ENCODE measurements around the gene TRIM13. TPM values are rescaled to one million over a fixed set of nuclear protein-coding genes. Genes with fewer than 3 reads are reported as not detected.
A peak's percentile ranks its signal among the peaks of the same experiment; 100 is the strongest.

The TRIM13 gene
- total and polyA plus RNA-seq, 4 experiments from 2014 or later: 13.4 to 32.4 (median 23.3) TPM

GRCh38 chr13:49996161-49996915, 504 bp upstream of the TRIM13 start:
- DNase-seq: peak; percentile 83 to 85 (median 84)
- peak overlapping the region; percentile 67 to 85 (median 78) for H3K4me3 Mint-ChIP-seq
- Histone ChIP-seq H3K9me3 (ENCODE audit: control insufficient read depth in 1 of 2, low read length in 2 of 2) (no peaks in the 10 kb centered on the region), H3K27ac (ENCODE audit: low read depth, low read length) (peak overlapping the region; percentile 52), H3K36me3 (ENCODE audit: insufficient read depth, low read length) (peaks cover 15% of the 10 kb centered on the region), H3K4me3 (ENCODE audit: low read length in 2 of 2) (peak overlapping the region; percentile 45 to 62), H3K4me1 (ENCODE audit: insufficient read depth, low read length) (peaks cover 51% of the 10 kb centered on the region), H3K27me3 (ENCODE audit: insufficient read depth, low read length) (no peaks in the 10 kb centered on the region)
- POLR2A ChIA-PET (ENCODE audit: partially characterized antibody): interaction anchor here (0.8 to 5.6 kb wide), 31 partner anchors 8 to 919 kb away, joined by 3 to 219 read pairs (median 9); partner anchors contain the start of genes CAB39L, KCNRG, KPNA3 and RNASEH2B
- intact Hi-C loops (cut with micrococcal nuclease): loop anchor here (1.0 to 10.0 kb wide), 9 partner anchors 20 to 1586 kb away; partner anchors contain the start of genes FNDC3A and WDFY2
- peak overlapping the region; percentile 42 to 91 (median 85) for H3K27ac Mint-ChIP-seq
- H3K36me3 Mint-ChIP-seq: peaks cover 10 to 37% of the 10 kb centered on the region in 2 donors
- peaks cover 27 to 54% (median 38%) of the 10 kb centered on the region in 4 donors for H3K4me1 Mint-ChIP-seq
- CTCF ChIA-PET (ENCODE audit: partially characterized antibody): interaction anchor here (0.8 to 3.9 kb wide), 41 partner anchors 8 to 918 kb away, joined by 3 to 114 read pairs (median 6); partner anchors contain the start of gene SPRYD7
- H3K27me3 Mint-ChIP-seq: no peaks in the 10 kb centered on the region
- no peaks in the 10 kb centered on the region for H3K9me3 Mint-ChIP-seq

- H3K9me3 Mint-ChIP-seq: no peaks in the 10 kb centered on the region
- H3K27me3 Mint-ChIP-seq: no peaks in the 10 kb centered on the region
- peak overlapping the region; percentile 89 to 94 (median 90) for H3K4me3 Mint-ChIP-seq
- peaks cover 32 to 69% (median 46%) of the 10 kb centered on the region in 4 donors for H3K4me1 Mint-ChIP-seq
- H3K27ac ChIP-seq (ENCODE audit: low read depth, low read length): peak overlapping the region; percentile 83
- intact Hi-C loops (cut with micrococcal nuclease): loop anchor here (1.0 to 10.0 kb wide), 13 partner anchors 62 to 1584 kb away; partner anchors contain the start of genes FNDC3A, SPRYD7 and WDFY2
- H3K27me3 ChIP-seq (ENCODE audit: insufficient read depth, low read length): no peaks in the 10 kb centered on the region
- peaks cover 10 to 47% of the 10 kb centered on the region in 2 donors for H3K36me3 Mint-ChIP-seq
- ChIA-PET POLR2A (ENCODE audit: partially characterized antibody) (interaction anchor here (0.5 to 5.6 kb wide), 43 partner anchors 9 to 913 kb away, joined by 3 to 219 read pairs (median 6); partner anchors contain the start of genes CAB39L, KCNRG, KPNA3 and RNASEH2B), CTCF (ENCODE audit: partially characterized antibody) (interaction anchor here (0.5 to 3.9 kb wide), 56 partner anchors 8 to 1074 kb away, joined by 3 to 114 read pairs (median 5); partner anchors contain the start of gene SPRYD7)
- DNase-seq: no peak
- peaks cover 15% of the 10 kb centered on the region for H3K36me3 ChIP-seq (ENCODE audit: insufficient read depth, low read length)
- H3K27ac Mint-ChIP-seq: peak overlapping the region in 6 of 7 donors; percentile 70 to 93 (median 88)
- peak overlapping the region; percentile 82 to 96 for H3K4me3 ChIP-seq (ENCODE audit: low read length in 2 of 2)
- H3K9me3 ChIP-seq (ENCODE audit: control insufficient read depth in 1 of 2, low read length in 2 of 2): no peaks in the 10 kb centered on the region
- H3K4me1 ChIP-seq (ENCODE audit: insufficient read depth, low read length): peaks cover 66% of the 10 kb centered on the region
Measured at GRCh38 chr13:49997955-49998354, 1.1 kb downstream of the TRIM13 start.

GRCh38 chr13:49998714-49999624, 2.1 kb downstream of the TRIM13 start:
- intact Hi-C loops (cut with micrococcal nuclease): loop anchor here (5.0 to 10.0 kb wide), 7 partner anchors 236 to 1583 kb away; partner anchors contain the start of genes FNDC3A and WDFY2
- Mint-ChIP-seq H3K27ac (peak overlapping the region in 3 of 7 donors; percentile 32 to 93 (median 88)), H3K27me3 (no peaks in the 10 kb centered on the region), H3K4me1 (peaks cover 34 to 77% (median 48%) of the 10 kb centered on the region in 4 donors), H3K4me3 (peak overlapping the region in 7 of 8 donors; percentile 89 to 94 (median 89)), H3K36me3 (peaks cover 10 to 55% of the 10 kb centered on the region in 2 donors), H3K9me3 (no peaks in the 10 kb centered on the region)
- H3K27me3 ChIP-seq (ENCODE audit: insufficient read depth, low read length): no peaks in the 10 kb centered on the region
- H3K4me1 ChIP-seq (ENCODE audit: insufficient read depth, low read length): peaks cover 74% of the 10 kb centered on the region
- CTCF ChIA-PET (ENCODE audit: partially characterized antibody): interaction anchor here (0.8 to 3.9 kb wide), 13 partner anchors 9 to 1071 kb away, joined by 3 to 114 read pairs (median 8); no protein-coding TSS in a partner anchor
- no peaks in the 10 kb centered on the region for H3K9me3 ChIP-seq (ENCODE audit: control insufficient read depth in 1 of 2, low read length in 2 of 2)
- H3K27ac ChIP-seq (ENCODE audit: low read depth, low read length): peak overlapping the region; percentile 83
- H3K4me3 ChIP-seq (ENCODE audit: low read length in 2 of 2): no peak overlapping the region
- H3K36me3 ChIP-seq (ENCODE audit: insufficient read depth, low read length): peaks cover 15% of the 10 kb centered on the region
- DNase-seq: no peak
- POLR2A ChIA-PET (ENCODE audit: partially characterized antibody): interaction anchor here (1.9 to 5.6 kb wide), 6 partner anchors 8 to 912 kb away, joined by 5 to 219 read pairs (median 35); partner anchors contain the start of gene RNASEH2B

GRCh38 chr13:50001287-50001686, 4.4 kb downstream of the TRIM13 start:
- Histone ChIP-seq H3K27me3 (ENCODE audit: insufficient read depth, low read length) (no peaks in the 10 kb centered on the region), H3K27ac (ENCODE audit: low read depth, low read length) (no peak overlapping the region), H3K9me3 (ENCODE audit: control insufficient read depth in 1 of 2, low read length in 2 of 2) (no peaks in the 10 kb centered on the region), H3K4me1 (ENCODE audit: insufficient read depth, low read length) (peaks cover 64% of the 10 kb centered on the region), H3K36me3 (ENCODE audit: insufficient read depth, low read length) (peaks cover 18% of the 10 kb centered on the region), H3K4me3 (ENCODE audit: low read length in 2 of 2) (no peak overlapping the region)
- Mint-ChIP-seq H3K27ac (peak overlapping the region in 1 of 7 donors; percentile 31), H3K4me3 (peak overlapping the region in 3 of 8 donors; percentile 11 to 29 (median 13)), H3K4me1 (peaks cover 35 to 72% (median 53%) of the 10 kb centered on the region in 4 donors), H3K27me3 (no peaks in the 10 kb centered on the region), H3K36me3 (peaks cover 23 to 54% of the 10 kb centered on the region in 2 donors), H3K9me3 (no peaks in the 10 kb centered on the region)
- DNase-seq: no peak
- POLR2A ChIA-PET (ENCODE audit: partially characterized antibody): interaction anchor here (1.7 to 5.6 kb wide), 2 partner anchors 79 to 126 kb away, joined by 6 to 219 read pairs; no protein-coding TSS in a partner anchor
- intact Hi-C loops (cut with micrococcal nuclease): no loop called here
- CTCF ChIA-PET (ENCODE audit: partially characterized antibody): interaction anchor here (0.9 to 1.9 kb wide), 3 partner anchors 25 to 83 kb away, joined by 4 read pairs; no protein-coding TSS in a partner anchor

GRCh38 chr13:50006426-50007135, 9.7 kb downstream of the TRIM13 start:
- CTCF ChIA-PET (ENCODE audit: partially characterized antibody): interaction anchor here (2.0 kb wide), 1 partner anchor 9 kb away, joined by 9 read pairs; the partner anchor contains the start of gene TRIM13
- Histone ChIP-seq H3K27ac (ENCODE audit: low read depth, low read length) (no peak overlapping the region), H3K27me3 (ENCODE audit: insufficient read depth, low read length) (no peaks in the 10 kb centered on the region), H3K4me3 (ENCODE audit: low read length in 2 of 2) (no peak overlapping the region), H3K36me3 (ENCODE audit: insufficient read depth, low read length) (peaks cover 3% of the 10 kb centered on the region), H3K9me3 (ENCODE audit: control insufficient read depth in 1 of 2, low read length in 2 of 2) (no peaks in the 10 kb centered on the region), H3K4me1 (ENCODE audit: insufficient read depth, low read length) (peaks cover 26% of the 10 kb centered on the region)
- Mint-ChIP-seq H3K9me3 (no peaks in the 10 kb centered on the region), H3K27me3 (no peaks in the 10 kb centered on the region), H3K27ac (peak overlapping the region; percentile 6 to 85 (median 26)), H3K36me3 (peaks cover 31 to 46% of the 10 kb centered on the region in 2 donors), H3K4me1 (peaks cover 22 to 48% (median 31%) of the 10 kb centered on the region in 4 donors), H3K4me3 (peak overlapping the region in 1 of 8 donors; percentile 5)
- intact Hi-C loops (cut with micrococcal nuclease): no loop called here
- no peak for DNase-seq
- POLR2A ChIA-PET (ENCODE audit: partially characterized antibody): interaction anchor here (0.7 to 2.3 kb wide), 4 partner anchors 9 to 261 kb away, joined by 3 to 12 read pairs (median 3); partner anchors contain the start of gene TRIM13

GRCh38 chr13:50011461-50011860, 14.6 kb downstream of the TRIM13 start:
- Mint-ChIP-seq H3K27me3 (no peaks in the 10 kb centered on the region), H3K36me3 (peaks cover 46 to 58% of the 10 kb centered on the region in 2 donors), H3K9me3 (no peaks in the 10 kb centered on the region), H3K4me1 (peaks cover 31 to 50% (median 43%) of the 10 kb centered on the region in 4 donors), H3K4me3 (no peak overlapping the region), H3K27ac (peak overlapping the region in 2 of 7 donors; percentile 28 to 68)
- H3K27me3 ChIP-seq (ENCODE audit: insufficient read depth, low read length): no peaks in the 10 kb centered on the region
- H3K36me3 ChIP-seq (ENCODE audit: insufficient read depth, low read length): peaks cover 8% of the 10 kb centered on the region
- no peak for DNase-seq
- no peak overlapping the region for H3K27ac ChIP-seq (ENCODE audit: low read depth, low read length)
- CTCF ChIA-PET (ENCODE audit: partially characterized antibody): interaction anchor here (0.5 to 1.9 kb wide), 3 partner anchors 14 to 1276 kb away, joined by 3 to 8 read pairs (median 3); no protein-coding TSS in a partner anchor
- intact Hi-C loops (cut with micrococcal nuclease): no loop called here
- POLR2A ChIA-PET (ENCODE audit: partially characterized antibody): interaction anchor here (1.5 kb wide), 1 partner anchor 14 kb away, joined by 8 read pairs; the partner anchor contains the start of gene TRIM13
- H3K4me3 ChIP-seq (ENCODE audit: low read length in 2 of 2): no peak overlapping the region
- H3K9me3 ChIP-seq (ENCODE audit: control insufficient read depth in 1 of 2, low read length in 2 of 2): no peaks in the 10 kb centered on the region
- peaks cover 8% of the 10 kb centered on the region for H3K4me1 ChIP-seq (ENCODE audit: insufficient read depth, low read length)
